ENCODE results near the gene GSG1L.

GSG1L gene

DNA sequence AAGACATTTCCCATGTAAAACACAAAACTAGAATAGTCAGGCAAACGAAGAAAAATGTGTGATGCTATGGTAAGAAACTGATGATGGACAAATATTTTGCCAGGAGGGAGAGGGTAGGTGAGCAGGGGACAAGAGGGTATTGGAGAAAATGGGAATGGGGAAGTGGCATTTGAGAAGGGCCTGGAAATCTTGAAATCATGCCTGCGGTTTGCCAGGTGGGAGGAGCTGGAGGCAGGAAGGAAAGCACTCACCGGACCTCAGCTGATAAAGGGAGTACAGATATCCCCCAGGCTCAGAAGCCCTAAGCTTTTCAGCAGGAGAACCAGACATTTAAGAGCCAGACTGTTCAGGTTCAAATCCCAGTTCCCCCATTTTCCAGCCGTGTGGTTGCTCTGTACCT, 103.6 kb downstream of the GSG1L start:
- peak; percentile 9 for DNase-seq (ENCODE audit: low spot score)

DNA sequence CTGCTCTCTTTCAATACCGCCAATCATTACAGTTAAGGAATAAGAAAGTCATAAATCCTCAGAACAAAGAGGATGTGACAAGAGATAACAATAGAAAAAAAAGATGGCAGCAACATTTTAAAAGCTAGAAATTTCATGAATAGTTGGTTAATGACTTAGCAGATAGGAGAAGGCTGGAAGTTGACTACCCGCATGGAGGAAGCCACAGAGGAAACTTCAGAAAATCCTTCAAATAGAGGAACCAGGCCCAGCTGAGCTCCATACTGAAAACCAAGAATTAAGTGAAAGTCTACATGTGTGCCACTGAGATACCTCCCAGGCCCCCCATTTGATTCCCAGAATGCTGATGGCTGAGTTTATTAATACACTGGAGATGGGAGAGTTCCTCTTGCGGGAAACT, 109.3 kb downstream of the GSG1L start:
- Histone ChIP-seq H3K27ac (no peak overlapping the region), H3K4me3 (no peak overlapping the region)
- DNase-seq (ENCODE audit: low spot score): peak; percentile 5
- TF ChIP-seq, protein P1, sequence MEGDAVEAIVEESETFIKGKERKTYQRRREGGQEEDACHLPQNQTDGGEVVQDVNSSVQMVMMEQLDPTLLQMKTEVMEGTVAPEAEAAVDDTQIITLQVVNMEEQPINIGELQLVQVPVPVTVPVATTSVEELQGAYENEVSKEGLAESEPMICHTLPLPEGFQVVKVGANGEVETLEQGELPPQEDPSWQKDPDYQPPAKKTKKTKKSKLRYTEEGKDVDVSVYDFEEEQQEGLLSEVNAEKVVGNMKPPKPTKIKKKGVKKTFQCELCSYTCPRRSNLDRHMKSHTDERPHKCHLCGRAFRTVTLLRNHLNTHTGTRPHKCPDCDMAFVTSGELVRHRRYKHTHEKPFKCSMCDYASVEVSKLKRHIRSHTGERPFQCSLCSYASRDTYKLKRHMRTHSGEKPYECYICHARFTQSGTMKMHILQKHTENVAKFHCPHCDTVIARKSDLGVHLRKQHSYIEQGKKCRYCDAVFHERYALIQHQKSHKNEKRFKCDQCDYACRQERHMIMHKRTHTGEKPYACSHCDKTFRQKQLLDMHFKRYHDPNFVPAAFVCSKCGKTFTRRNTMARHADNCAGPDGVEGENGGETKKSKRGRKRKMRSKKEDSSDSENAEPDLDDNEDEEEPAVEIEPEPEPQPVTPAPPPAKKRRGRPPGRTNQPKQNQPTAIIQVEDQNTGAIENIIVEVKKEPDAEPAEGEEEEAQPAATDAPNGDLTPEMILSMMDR (IDR thresholded peaks at IDR 0.05): no peak

More for the DNA sequence above, 103.6 kb downstream of the GSG1L start:
- TF ChIP-seq, protein P1 (IDR thresholded peaks at IDR 0.05): no peak
- no peak overlapping the region for H3K27ac ChIP-seq
- H3K4me3 ChIP-seq: no peak overlapping the region

DNA sequence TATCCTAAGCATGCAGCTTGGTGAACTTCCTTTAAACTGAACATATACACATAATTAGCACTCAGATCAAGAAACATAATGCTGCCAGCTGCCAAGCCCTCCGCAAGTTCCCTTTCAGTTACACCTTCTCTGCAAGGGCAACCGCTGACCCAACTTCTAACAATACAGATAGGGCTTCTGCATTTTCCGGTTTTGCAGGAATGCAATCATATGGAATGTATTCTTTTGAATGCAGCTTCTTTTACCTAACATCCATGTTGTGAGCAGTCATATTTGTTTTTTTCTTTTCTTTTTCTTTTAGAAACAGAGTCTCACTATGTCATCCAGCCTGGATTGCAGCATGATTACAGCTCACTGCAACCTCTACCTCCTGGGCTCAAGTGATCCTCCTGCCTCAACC, 110.7 kb downstream of the GSG1L start:
- TF ChIP-seq, protein P1 (IDR thresholded peaks at IDR 0.05): no peak
- DNase-seq (ENCODE audit: low spot score): no peak
- H3K27ac ChIP-seq: no peak overlapping the region
- no peak overlapping the region for H3K4me3 ChIP-seq

DNA sequence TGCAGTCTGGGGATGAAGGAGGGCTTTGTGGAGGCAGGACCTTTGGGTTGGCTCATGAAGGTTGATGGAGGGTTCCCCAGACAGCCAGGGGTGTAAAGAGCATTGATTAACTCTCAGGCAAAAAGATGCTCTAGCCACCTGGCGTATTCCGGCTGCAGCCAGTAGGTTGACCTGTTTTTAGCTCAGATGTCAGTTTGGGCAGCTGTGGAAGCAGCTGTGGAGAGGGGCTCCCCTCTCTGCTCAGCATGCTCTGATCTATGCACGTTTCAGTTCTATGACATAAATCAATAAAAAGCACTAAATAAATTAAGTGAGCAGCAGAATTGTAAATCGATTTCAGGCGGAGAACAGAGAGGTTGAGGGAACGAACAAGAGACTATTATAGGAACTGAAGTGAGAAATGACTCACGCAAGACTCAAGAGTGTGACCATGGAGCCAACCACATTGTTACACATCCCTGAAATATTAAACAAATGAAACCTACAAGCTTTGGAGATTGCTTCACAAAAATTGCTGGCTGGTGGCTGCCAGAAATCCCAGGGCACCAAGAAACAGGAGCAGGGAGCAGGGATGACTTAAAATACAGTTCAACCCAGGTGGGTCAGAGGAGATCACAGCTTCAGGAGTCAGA, 111.9 kb downstream of the GSG1L start:
- H3K27ac ChIP-seq: no peak overlapping the region
- DNase-seq (ENCODE audit: low spot score): no peak
- TF ChIP-seq, protein P1 (IDR thresholded peaks at IDR 0.05): no peak
- H3K4me3 ChIP-seq: no peak overlapping the region

GRCh38 chr16:27950206-27950887, 113.2 kb downstream of the GSG1L start:
- peak; percentile 28 for DNase-seq (ENCODE audit: low spot score)
- no peak overlapping the region for H3K4me3 ChIP-seq
- TF ChIP-seq, protein P1 (IDR thresholded peaks at IDR 0.05): no peak
- H3K27ac ChIP-seq: no peak overlapping the region

DNA sequence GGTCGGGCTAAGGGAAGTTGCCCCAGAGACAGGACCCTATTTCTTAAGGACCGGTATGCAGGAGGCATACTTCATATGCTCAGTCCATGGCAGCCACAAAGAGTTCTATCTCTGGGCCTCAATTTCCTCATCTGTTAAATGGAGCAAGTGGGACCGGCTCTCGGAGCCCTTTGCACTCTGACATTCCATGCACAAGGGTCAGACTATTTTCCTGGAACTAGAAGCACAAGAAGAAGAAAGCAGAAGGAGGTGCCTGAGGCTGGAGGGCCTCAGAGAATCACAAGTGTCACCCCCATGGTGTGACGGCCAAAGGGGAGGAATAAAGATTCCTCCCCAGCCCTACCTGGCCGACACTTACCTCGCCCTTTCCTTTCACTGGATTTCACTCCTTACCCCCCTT, 115.8 kb downstream of the GSG1L start:
- DNase-seq (ENCODE audit: low spot score): no peak
- no peak overlapping the region for H3K27ac ChIP-seq
- H3K4me3 ChIP-seq: no peak overlapping the region
- TF ChIP-seq, protein P1 (IDR thresholded peaks at IDR 0.05): no peak

Data from coronary artery (tissue), 2 donors.